ENCODE data around the gene C16orf74.

GRCh38 chr16:85796599-85796998, 45.7 kb upstream of the C16orf74 start:
- TF ChIP-seq, protein P1, sequence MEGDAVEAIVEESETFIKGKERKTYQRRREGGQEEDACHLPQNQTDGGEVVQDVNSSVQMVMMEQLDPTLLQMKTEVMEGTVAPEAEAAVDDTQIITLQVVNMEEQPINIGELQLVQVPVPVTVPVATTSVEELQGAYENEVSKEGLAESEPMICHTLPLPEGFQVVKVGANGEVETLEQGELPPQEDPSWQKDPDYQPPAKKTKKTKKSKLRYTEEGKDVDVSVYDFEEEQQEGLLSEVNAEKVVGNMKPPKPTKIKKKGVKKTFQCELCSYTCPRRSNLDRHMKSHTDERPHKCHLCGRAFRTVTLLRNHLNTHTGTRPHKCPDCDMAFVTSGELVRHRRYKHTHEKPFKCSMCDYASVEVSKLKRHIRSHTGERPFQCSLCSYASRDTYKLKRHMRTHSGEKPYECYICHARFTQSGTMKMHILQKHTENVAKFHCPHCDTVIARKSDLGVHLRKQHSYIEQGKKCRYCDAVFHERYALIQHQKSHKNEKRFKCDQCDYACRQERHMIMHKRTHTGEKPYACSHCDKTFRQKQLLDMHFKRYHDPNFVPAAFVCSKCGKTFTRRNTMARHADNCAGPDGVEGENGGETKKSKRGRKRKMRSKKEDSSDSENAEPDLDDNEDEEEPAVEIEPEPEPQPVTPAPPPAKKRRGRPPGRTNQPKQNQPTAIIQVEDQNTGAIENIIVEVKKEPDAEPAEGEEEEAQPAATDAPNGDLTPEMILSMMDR (IDR thresholded peaks at IDR 0.05 in 8 of 11, conservative IDR thresholded peaks at IDR 0.05 in 3 of 11), result no peak
- no peak for TF ChIP-seq POLR2A (IDR thresholded peaks at IDR 0.05)
